GM21717 (cell line): Measurements from ENCODE around the gene PLAC1.

Experiments
- ATAC-seq: cut with Tn5 transposase; IDR thresholded peaks from one replicate; pipeline ENCODE4 v1.9.1; 2021; ENCODE audit warnings: mild to moderate bottlenecking, moderate library complexity; ENCODE audit not compliant: unreplicated experiment

The PLAC1 gene

GRCh38 chrX:134671294-134671693, 13.0 kb upstream of the PLAC1 start:
- ATAC-seq: no peak

GRCh38 chrX:134670134-134670924, 12.1 kb upstream of the PLAC1 start:
- no peak for ATAC-seq

GRCh38 chrX:134669378-134670098, 11.3 kb upstream of the PLAC1 start:
- no peak for ATAC-seq

GRCh38 chrX:134664202-134664601, 5.9 kb upstream of the PLAC1 start:
- no peak for ATAC-seq

- no peak for ATAC-seq
Observed at GRCh38 chrX:134661295-134661694, 3.0 kb upstream of the PLAC1 start.

GRCh38 chrX:134660627-134661026, 2.4 kb upstream of the PLAC1 start:
- ATAC-seq: no peak

GRCh38 chrX:134659761-134660160, 1.5 kb upstream of the PLAC1 start:
- ATAC-seq: no peak

- no peak for ATAC-seq
Observed at GRCh38 chrX:134658760-134659023, 421 bp upstream of the PLAC1 start.

- ATAC-seq: no peak
Observed at GRCh38 chrX:134654398-134655012, 3.8 kb downstream of the PLAC1 start.

- ATAC-seq: no peak
Observed at GRCh38 chrX:134653835-134654234, 4.4 kb downstream of the PLAC1 start.

GRCh38 chrX:134650701-134651100, 7.6 kb downstream of the PLAC1 start:
- ATAC-seq: no peak

GRCh38 chrX:134649770-134650169, 8.5 kb downstream of the PLAC1 start:
- no peak for ATAC-seq

GRCh38 chrX:134647477-134647877, 10.8 kb downstream of the PLAC1 start:
- no peak for ATAC-seq

- ATAC-seq: no peak
Observed at GRCh38 chrX:134646691-134647090, 11.6 kb downstream of the PLAC1 start.

GRCh38 chrX:134645936-134646543, 12.2 kb downstream of the PLAC1 start:
- no peak for ATAC-seq

- no peak for ATAC-seq
Observed at GRCh38 chrX:134642386-134642785, 15.9 kb downstream of the PLAC1 start.

GRCh38 chrX:134641346-134641745, 16.9 kb downstream of the PLAC1 start:
- ATAC-seq: no peak

GRCh38 chrX:134640914-134641313, 17.4 kb downstream of the PLAC1 start:
- no peak for ATAC-seq

GRCh38 chrX:134636851-134637250, 21.4 kb downstream of the PLAC1 start:
- ATAC-seq: no peak

GRCh38 chrX:134634691-134635090, 23.6 kb downstream of the PLAC1 start:
- ATAC-seq: peak; percentile 53

- no peak for ATAC-seq
Observed at GRCh38 chrX:134633832-134634231, 24.4 kb downstream of the PLAC1 start.

- no peak for ATAC-seq
Observed at GRCh38 chrX:134633394-134633793, 24.9 kb downstream of the PLAC1 start.
